SK-N-SH (cell line): ENCODE data around the gene AFF3. TPM values are rescaled to one million over a fixed set of nuclear protein-coding genes. Genes with fewer than 3 reads are reported as not detected.
A peak's percentile ranks its signal among the peaks of the same experiment; 100 is the strongest.

Source experiments
- CTCF ChIA-PET: fragments of 300-600, 350-600 bp; formaldehyde crosslinking; extraction: SDS; loops from one replicate; lab custom pipeline; 2021; lab: Yijun Ruan, JAX
- POLR2A ChIA-PET: fragments of 350-600 bp; sonication (Branson Sonifier 250); formaldehyde crosslinking; extraction: SDS; loops from one replicate; lab custom pipeline; 2020; ENCODE audit warnings: antibody characterized with exemption, inconsistent platforms; lab: Yijun Ruan, JAX
- DNase-seq: peaks from one replicate; pipeline ENCODE4 v3.0.0; 2012
- H2AFZ ChIP-seq: fragments of 200-600 bp; sonication (generic); 2 replicates; pipeline ENCODE4 v1.8.1; 2016; ENCODE audit warnings: antibody characterized with exemption, mild to moderate bottlenecking, low read depth
- H3F3A ChIP-seq: fragments of 200-600 bp; sonication (generic); replicated peaks from 2 replicates; pipeline ENCODE3; 2016; ENCODE audit warnings: antibody characterized with exemption, mild to moderate bottlenecking; ENCODE audit not compliant: insufficient read depth
- H3K27ac ChIP-seq, 2 experiments: fragments of 200-500 bp in 1 of 2; fragments of 200-600 bp in 1 of 2; sonication (Bioruptor generic) in 1 of 2; sonication (generic), shearing (Covaris generic) in 1 of 2; 2 replicates each; pipeline versions ENCODE4 v1.5.1 to v1.6.1; 2014 to 2016; ENCODE audit warnings: low read depth in 2 of 2, inconsistent platforms in 1 of 2, low read length in 1 of 2, mild to moderate bottlenecking in 1 of 2, mixed read lengths in 1 of 2
- H3K27me3 ChIP-seq: fragments of 200-600 bp; sonication (generic), shearing (Covaris generic); 2 replicates; pipeline ENCODE4 v1.6.1; 2016; ENCODE audit warnings: mixed run types; ENCODE audit not compliant: insufficient read depth
- H3K36me3 ChIP-seq, 2 experiments: fragments of 200-500 bp in 1 of 2; fragments of 200-600 bp in 1 of 2; sonication (Bioruptor generic) in 1 of 2; sonication (generic) in 1 of 2; replicated peaks in 1 of 2; 2 replicates each; pipeline versions ENCODE3 to v1.5.1; 2014 to 2016; ENCODE audit warnings: low read length in 1 of 2, mild to moderate bottlenecking in 1 of 2; ENCODE audit not compliant: insufficient read depth in 2 of 2, control insufficient read depth in 1 of 2
- H3K4me1 ChIP-seq, 2 experiments: fragments of 200-500 bp in 1 of 2; fragments of 200-600 bp in 1 of 2; sonication (Bioruptor generic) in 1 of 2; sonication (generic), shearing (Covaris generic) in 1 of 2; 2 replicates each; pipeline versions ENCODE4 v1.5.1 to v1.6.1; 2014 to 2016; ENCODE audit warnings: low read depth in 1 of 2, low read length in 1 of 2, mixed run types in 1 of 2; ENCODE audit not compliant: insufficient read depth in 2 of 2, control insufficient read depth in 1 of 2
- H3K4me2 ChIP-seq: fragments of 200-600 bp; sonication (generic), shearing (Covaris generic); 2 replicates; pipeline ENCODE4 v1.6.1; 2017; ENCODE audit warnings: mixed run types
- H3K4me3 ChIP-seq, 2 experiments: fragments of 200-500 bp in 1 of 2; fragments of 200-600 bp in 1 of 2; sonication (Bioruptor generic) in 1 of 2; sonication (generic), shearing (Covaris generic) in 1 of 2; 2 replicates each; pipeline versions ENCODE4 v1.5.1 to v1.8.1; 2014 to 2016; ENCODE audit warnings: low read depth in 2 of 2, inconsistent platforms in 1 of 2, low read length in 1 of 2, mild to moderate bottlenecking in 1 of 2, mixed read lengths in 1 of 2, moderate library complexity in 1 of 2
- H3K79me2 ChIP-seq: fragments of 200-600 bp; sonication (generic); 2 replicates; pipeline ENCODE4 v1.8.1; 2017; ENCODE audit warnings: mild to moderate bottlenecking; ENCODE audit not compliant: insufficient read depth
- H3K9ac ChIP-seq: fragments of 200-600 bp; sonication (generic); 2 replicates; pipeline ENCODE4 v1.6.1; 2017; ENCODE audit warnings: mixed run types
- H3K9me2 ChIP-seq: fragments of 200-600 bp; sonication (generic); 2 replicates; pipeline ENCODE4 v1.6.1; 2017; ENCODE audit warnings: mixed run types
- H3K9me3 ChIP-seq: fragments of 200-600 bp; sonication (generic); 2 replicates; pipeline ENCODE4 v1.6.1; 2017; ENCODE audit warnings: mixed run types, mild to moderate bottlenecking, moderate library complexity
- H4K20me1 ChIP-seq: fragments of 200-600 bp; sonication (generic); 2 replicates; pipeline ENCODE4 v1.6.1; 2017; ENCODE audit warnings: mild to moderate bottlenecking, mixed run types; ENCODE audit not compliant: insufficient read depth
- CTCF ChIP-seq: fragments of 200-600 bp; sonication (generic); IDR thresholded peaks from 2 replicates; pipeline ENCODE4 v1.6.1; 2017; ENCODE audit warnings: antibody characterized with exemption, mild to moderate bottlenecking, moderate library complexity
- EZH2phosphoT487 ChIP-seq: fragments of 200-600 bp; sonication (generic); IDR thresholded peaks from 2 replicates; pipeline ENCODE4 v1.6.1; 2017; ENCODE audit warnings: low read depth, mixed run types, mild to moderate bottlenecking, antibody characterized with exemption, moderate library complexity, borderline replicate concordance
- FOXJ3 ChIP-seq: sonication (generic); formaldehyde crosslinking; IDR thresholded peaks from 2 replicates; pipeline ENCODE4 v1.5.1; 2020; ENCODE audit warnings: mild to moderate bottlenecking, missing genetic modification reagents
- NFIC ChIP-seq: IDR thresholded peaks from 2 replicates; pipeline ENCODE4 v1.4.0; 2012; ENCODE audit warnings: borderline replicate concordance
- NRF1 ChIP-seq: IDR thresholded peaks from 2 replicates; pipeline ENCODE4 v1.6.1; 2012; ENCODE audit warnings: low read depth, mild to moderate bottlenecking, low read length
- PBX3 ChIP-seq: IDR thresholded peaks from 2 replicates; pipeline ENCODE4; 2012
- RCOR1 ChIP-seq: fragments of 150-350 bp; IDR thresholded peaks from 2 replicates; pipeline ENCODE4 v1.6.1; 2017; ENCODE audit warnings: antibody characterized with exemption, low read length
- RXRA ChIP-seq: IDR thresholded peaks from 2 replicates; pipeline ENCODE4 v1.4.0; 2012; ENCODE audit warnings: low read depth, mild to moderate bottlenecking, borderline replicate concordance
- SMC3 ChIP-seq: IDR thresholded peaks from 2 replicates; pipeline ENCODE4 v1.6.1; 2012; ENCODE audit warnings: low read depth, low read length, improper control_type of control experiment
- TCF12 ChIP-seq: IDR thresholded peaks from 2 replicates; pipeline ENCODE4 v1.4.0; 2012
- USF1 ChIP-seq: IDR thresholded peaks from 2 replicates; pipeline ENCODE4 v1.4.0; 2012; ENCODE audit warnings: low read depth, borderline replicate concordance
- WGBS: methylation state at CpG from one replicate; pipeline ENCODE4 v1.1.6; 2017; ENCODE audit warnings: low lambda C conversion rate; 5-methylcytosine and 5-hydroxymethylcytosine counted together
- polyA plus RNA-seq, 3 experiments: library from polyadenylated mRNA; depleted of rRNA; stranded (reverse); fragments of >200 nt; gene quantifications; 2 replicates each; pipeline ENCODE4 v1.2.3, GENCODE V29; 2012

Gene AFF3
- polyA plus RNA-seq, 1 of the 3 experiments (the other 2 are of a cell fraction): 0.36 TPM

GRCh38 chr2:99861376-99861760 is 281.0 kb downstream of the AFF3 start:
- H3K4me1 ChIP-seq: peaks cover 4 to 10% of the 10 kb centered on the region in 2 experiments; a peak in 3 of 4 replicates
- H3K4me2 ChIP-seq: no peak overlapping the region
- ChIA-PET POLR2A (no interaction called here), CTCF (no interaction called here)
- H3K27me3 ChIP-seq: no peaks in the 10 kb centered on the region
- no peaks in the 10 kb centered on the region for H3K9me3 ChIP-seq
- H3K36me3 ChIP-seq: no peaks in the 10 kb centered on the region
- no peaks in the 10 kb centered on the region for H3K79me2 ChIP-seq
- no peak overlapping the region for H2AFZ ChIP-seq
- 66% methylated on average over 2 of the region's 2 CpGs for WGBS
- no peak for DNase-seq
- H4K20me1 ChIP-seq: no peaks in the 10 kb centered on the region
- no peaks in the 10 kb centered on the region for H3K9me2 ChIP-seq
- H3K9ac ChIP-seq: no peak overlapping the region
- no peak overlapping the region for H3K27ac ChIP-seq
- no peak for TF ChIP-seq SMC3
- TF ChIP-seq NFIC: peak; percentile 54; the same call in 1 of the 2 replicates
- no peak for TF ChIP-seq NRF1
- TF ChIP-seq RCOR1: no peak
- no peak for TF ChIP-seq USF1
- peak; percentile 25; the same call in 1 of the 2 replicates for TF ChIP-seq PBX3
- TF ChIP-seq RXRA: no peak
- no peak for TF ChIP-seq CTCF
- peak; percentile 30; the same call in 1 of the 2 replicates for TF ChIP-seq TCF12
- TF ChIP-seq FOXJ3 (CRISPR knock-in tag): no peak
- H3K4me3 ChIP-seq: no peak overlapping the region
- no peaks in the 10 kb centered on the region for H3F3A ChIP-seq

DNA sequence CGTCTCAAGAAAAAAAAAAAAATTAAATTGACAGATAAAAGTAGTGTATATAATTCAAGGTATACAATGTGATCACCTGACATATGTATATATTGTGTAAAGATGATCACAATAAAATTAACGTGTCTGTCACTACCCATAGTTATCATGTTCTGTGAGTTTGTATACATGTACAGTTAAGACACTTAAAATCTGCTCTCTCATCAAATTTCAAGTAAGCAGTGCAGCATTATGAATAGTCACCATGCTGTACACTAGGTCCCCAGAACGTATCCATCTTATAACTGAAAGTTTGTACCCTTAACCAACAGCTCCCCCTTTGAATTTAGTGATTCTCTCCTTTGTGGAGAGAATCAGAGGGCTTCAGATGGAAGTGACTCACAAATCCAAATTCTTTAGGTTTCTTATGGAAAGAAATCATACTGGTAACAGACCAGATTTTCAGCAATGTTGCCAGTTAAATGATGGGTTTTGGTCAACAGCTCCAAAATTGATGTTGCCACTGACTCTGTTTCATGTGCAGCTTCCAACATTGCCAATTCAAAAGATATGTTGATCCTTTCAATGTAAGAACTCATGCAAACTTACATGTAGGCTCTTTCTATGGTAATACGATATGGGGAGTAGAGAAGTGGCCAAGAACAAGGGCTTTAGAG is 281.5 kb downstream of the AFF3 start:
- Histone ChIP-seq H3K27ac (no peak overlapping the region), H2AFZ (no peak overlapping the region), H3K36me3 (no peaks in the 10 kb centered on the region), H3K27me3 (no peaks in the 10 kb centered on the region), H3K9ac (no peak overlapping the region), H4K20me1 (no peaks in the 10 kb centered on the region), H3K4me1 (peaks cover 4 to 10% of the 10 kb centered on the region in 2 experiments; a peak in 3 of 4 replicates), H3K9me2 (no peaks in the 10 kb centered on the region), H3F3A (no peaks in the 10 kb centered on the region), H3K4me2 (no peak overlapping the region), H3K9me3 (no peaks in the 10 kb centered on the region), H3K79me2 (no peaks in the 10 kb centered on the region), H3K4me3 (no peak overlapping the region)
- no peak for TF ChIP-seq EZH2phosphoT487
- ChIA-PET POLR2A (no interaction called here), CTCF (no interaction called here)
- WGBS: 78% methylated on average over 4 of the region's 4 CpGs
- no peak for DNase-seq
